GM18951 (cell line): Measurements from ENCODE around the gene FCER1G.
"Not testable (repeated sequence)": the region's sequence is repeated elsewhere in the genome, so short reads cannot be mapped to it uniquely, and the experiment has no call there.

Experiments used
- POLR2A ChIP-seq: IDR thresholded peaks from 4 replicates; pipeline ENCODE4 v1.6.1; 2011; ENCODE audit warnings: mild to moderate bottlenecking; ENCODE audit not compliant: insufficient read length, insufficient read depth; ENCODE audit errors: extremely low read depth
- in situ Hi-C: fragments of 300-500 bp; cut with MboI; formaldehyde crosslinking; loops from one replicate; pipeline ENCODE4 v1.12.0; 2022; ENCODE audit warnings: low sequenced_read_pairs, mixed read lengths, inconsistent platforms; ENCODE audit not compliant: unreplicated experiment

FCER1G gene

DNA sequence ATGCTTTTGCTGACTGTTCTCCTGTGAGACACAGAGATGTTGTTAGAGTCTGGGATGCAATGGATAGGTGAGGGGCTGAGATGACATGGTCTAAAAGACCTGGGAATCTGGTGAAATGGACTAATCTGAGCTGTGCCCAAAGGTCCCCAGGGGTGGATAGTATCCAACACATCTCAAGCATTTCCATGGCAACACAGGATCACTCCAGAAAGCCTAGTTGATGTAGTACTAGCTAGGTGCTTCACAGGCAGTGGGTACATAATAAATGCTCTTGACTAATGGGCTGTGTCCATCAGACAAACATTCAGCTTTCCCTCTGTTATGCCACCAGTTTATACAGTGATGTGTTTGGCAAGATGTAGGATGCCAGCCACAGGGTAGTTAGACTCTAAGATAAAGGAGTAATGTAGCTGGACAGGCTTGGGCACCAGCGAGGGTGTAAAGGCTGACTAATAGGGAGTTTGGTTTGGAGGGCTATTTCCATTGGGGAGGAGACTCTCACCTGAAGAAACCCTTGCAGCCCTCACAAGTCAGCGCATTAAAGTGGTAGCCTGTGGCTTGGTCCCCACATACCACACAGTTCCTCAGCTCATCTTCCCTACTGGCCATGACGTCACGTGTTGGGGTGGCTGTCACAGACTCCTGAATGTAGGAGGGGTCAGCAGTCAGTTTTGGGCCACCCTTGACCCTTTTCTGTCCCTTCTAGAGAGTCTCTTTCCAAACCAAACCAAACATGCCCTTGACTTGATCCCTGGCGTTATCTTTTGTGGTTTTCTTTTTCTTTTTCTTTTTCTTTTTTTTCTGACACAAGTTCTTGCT lies 21.1 kb downstream of the FCER1G start:
- TF ChIP-seq POLR2A = no peak

DNA sequence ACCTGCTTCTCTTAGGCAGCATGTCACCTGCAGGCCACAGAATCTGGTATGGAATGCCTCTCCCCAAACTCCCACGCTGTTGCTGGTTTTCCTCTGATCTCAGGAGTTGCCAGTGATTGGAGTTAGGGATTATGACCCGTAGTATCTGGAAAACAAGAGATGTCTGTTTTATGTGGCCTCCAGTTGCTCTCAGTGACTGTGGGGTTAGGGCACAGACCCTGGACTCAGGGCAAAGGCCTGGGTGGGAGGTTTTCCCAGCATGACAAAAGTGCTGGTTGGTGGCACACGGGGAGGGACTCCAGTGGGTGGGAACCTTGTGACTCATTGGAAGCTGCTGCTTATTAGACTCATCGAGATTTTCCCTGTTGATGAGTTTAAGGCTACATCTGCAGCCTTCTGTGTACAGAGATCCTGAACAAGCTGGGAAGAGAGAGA lies 23.0 kb downstream of the FCER1G start, which contains the start of gene NR1I3:
Gene NR1I3 (minus strand): TSS at position 165 of the 435 bp plus-strand sequence. CDS start 1,638 bp downstream, outside the sequence.
- in situ Hi-C loops = no loop called here
- TF ChIP-seq POLR2A = no peak

More for the DNA sequence above, 21.1 kb downstream of the FCER1G start:
- in situ Hi-C loops = no loop called here

DNA sequence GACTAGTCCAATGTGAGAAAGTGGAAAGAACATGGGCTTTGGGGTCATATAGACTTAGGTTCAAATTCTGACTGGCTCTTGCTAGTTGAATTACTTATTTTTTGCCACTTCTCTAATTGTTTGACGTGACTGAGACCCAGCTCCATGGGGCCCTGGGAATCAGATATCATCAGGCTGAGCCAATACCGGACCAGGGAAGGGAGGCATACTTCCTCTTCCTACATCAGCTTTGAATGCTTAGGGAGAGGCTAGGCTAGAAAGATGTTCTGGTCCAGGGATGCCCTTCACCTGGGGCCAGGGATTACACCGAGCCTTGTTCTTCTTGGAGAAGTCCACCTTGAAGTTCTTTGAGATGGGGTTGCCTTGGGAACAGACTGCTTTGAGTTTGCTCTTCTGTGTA lies 26.6 kb downstream of the FCER1G start:
- in situ Hi-C loops = no loop called here
- no peak for TF ChIP-seq POLR2A

DNA sequence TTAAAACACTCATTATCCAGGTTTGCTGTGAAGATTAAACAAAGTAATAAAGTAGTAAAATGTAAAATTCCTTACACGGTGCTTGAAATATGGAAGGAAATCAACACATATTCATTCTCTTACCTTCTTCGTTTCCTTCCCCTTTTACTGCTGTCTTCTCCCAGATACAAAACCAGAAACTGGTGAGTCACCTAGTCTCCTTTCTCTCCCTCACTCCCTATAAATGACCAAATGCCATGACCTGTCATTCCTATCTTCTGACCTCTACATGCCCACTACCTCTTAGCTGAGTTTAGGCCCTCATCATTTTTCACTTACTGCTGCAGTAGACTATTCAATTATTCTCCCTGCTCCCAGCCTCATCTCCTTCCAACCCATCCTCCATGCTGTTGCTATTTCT lies 27.2 kb downstream of the FCER1G start:
- in situ Hi-C loops = no loop called here

DNA sequence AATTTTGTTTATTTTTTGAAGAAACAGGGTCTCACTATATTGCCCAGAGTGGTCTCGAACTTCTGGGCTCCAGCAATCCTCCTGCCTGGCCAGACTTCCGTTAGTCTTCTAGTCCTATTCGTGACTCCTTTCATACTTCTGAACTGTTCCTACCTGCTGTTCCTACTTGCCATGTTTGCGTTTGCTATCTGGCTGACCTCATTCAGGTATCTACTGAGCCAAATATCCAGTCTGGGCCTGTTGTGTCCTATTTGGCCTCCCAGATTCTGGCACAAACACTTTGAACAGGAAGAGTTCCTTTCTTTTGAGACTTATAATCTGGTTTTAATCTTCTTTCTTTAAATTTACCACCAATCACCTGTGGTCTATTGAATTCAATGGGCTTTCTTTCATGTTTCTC lies 29.8 kb downstream of the FCER1G start:
- TF ChIP-seq POLR2A = no peak
- in situ Hi-C loops = no loop called here

More for the DNA sequence above, 27.2 kb downstream of the FCER1G start:
- TF ChIP-seq POLR2A = no peak

DNA sequence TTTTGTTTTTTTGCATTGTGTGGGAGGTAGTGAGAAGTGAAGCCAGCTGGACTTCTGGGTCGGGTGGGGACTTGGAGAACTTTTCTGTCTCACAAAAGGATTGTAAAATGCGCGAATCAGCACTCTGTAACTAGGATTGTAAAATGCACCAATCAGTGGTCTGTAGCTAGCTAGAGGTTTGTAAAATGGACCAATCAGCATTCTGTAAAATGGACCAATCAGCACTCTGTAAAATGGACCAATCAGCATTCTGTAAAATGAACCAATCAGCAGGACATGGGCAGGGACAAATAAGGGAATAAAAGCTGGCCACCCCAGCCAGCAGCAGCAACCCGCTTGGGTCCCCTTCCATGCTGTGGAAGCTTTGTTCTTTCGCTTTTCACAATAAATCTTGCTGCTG lies 35.0 kb downstream of the FCER1G start:
- in situ Hi-C loops = not testable (repeated sequence)

DNA sequence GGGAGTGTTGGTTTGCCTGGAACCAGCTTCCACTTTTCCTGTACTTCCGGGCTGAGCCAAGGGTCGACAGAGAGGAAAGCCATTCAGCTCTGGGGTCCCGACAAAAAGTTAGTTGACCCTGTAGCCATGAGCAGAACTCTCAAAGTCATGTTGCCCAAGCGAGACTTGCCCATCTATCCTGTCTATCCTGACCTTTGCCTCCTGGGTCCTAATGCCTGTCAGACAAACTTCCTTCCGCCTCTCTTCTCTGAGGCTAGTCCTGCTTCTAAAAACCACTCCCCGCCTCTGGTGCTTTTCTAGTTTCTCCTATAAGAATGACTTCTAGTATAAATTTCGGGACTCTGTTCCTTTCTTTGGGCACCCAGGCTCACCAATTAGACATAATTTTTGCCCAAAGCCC lies 35.7 kb downstream of the FCER1G start:
- no peak for TF ChIP-seq POLR2A
- in situ Hi-C loops = no loop called here

DNA sequence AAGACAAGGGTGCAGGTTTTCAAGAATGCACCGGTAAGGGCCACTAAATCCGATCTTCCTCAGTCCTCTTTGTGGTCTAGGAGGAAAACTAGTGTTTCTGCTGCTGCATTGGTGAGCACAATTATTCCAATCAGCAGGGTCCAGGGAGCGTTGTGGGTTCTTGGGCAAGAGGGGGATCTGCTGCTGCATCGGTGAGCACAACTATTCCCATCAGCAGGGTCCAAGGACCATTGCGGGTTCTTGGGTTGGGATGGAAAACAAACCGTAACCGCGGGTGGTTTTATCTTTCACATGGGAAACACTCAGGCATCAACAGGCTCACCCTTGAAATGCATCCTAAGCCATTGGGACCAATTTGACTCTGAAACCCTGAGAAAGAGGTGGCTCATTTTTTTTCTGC lies 36.5 kb downstream of the FCER1G start:
- TF ChIP-seq POLR2A = no peak
- in situ Hi-C loops = no loop called here

DNA sequence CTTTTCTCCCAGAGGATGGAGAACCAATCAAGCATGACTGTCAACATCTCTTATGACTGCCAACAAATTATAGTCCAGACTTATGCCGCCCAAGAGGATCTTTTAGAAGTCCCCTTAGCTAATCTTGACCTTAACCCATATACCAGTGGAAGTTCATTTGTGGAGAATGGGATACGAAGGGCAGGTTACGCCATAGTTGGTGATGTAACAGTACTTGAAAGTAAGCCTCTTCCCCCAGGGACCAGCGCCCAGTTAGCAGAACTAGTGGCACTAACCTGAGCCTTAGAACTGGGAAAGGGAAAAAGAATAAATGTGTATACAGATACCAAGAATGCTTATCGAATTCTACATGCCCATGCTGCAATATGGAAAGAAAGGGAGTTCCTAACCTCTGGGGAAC lies 40.2 kb downstream of the FCER1G start:
- in situ Hi-C loops = not testable (repeated sequence)

DNA sequence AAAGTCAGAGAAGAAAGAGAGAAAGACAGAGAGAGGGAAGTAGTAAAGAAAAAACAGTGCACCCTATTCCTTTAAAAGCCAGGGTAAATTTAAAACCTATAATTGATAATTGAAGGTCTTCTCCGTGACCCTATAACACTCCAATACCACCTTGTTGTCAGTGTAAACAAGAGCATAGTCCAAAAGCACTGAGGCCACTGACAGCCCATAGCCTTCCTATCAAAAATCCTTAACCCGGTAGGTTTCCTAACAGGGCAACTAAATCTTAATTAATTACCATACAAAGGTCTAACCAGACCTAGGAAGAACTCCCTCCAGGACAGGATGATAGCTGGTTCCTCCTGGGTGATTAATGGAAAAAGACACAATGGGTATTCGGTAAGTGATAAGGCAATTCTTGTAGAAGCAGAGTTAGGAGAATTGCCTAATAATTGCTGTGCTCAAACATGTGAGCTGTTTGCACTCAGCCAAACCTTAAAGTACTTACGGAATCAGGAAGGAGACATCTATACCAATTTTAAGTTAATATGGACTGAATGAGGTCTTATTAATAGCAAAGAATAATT lies 40.9 kb downstream of the FCER1G start:
- in situ Hi-C loops = not testable (repeated sequence)

DNA sequence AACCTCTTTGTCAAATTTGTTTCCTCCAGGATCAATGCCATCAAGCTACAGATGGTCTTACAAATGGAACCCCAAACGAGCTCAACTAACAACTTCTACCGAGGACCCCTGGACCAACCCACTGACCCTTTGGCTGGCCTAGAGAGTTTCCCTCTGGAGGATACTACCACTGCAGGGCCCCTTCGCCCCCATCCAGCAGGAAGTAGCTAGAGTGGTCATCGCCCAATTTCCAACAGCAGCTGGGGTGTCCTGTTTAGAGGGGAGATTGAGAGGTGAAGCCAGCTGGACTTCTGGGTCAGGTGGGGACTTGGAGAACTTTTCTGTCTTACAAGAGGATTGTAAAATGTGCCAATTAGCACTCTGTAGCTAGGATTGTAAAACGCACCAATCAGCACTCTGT lies 42.0 kb downstream of the FCER1G start:
- in situ Hi-C loops = not testable (repeated sequence)

DNA sequence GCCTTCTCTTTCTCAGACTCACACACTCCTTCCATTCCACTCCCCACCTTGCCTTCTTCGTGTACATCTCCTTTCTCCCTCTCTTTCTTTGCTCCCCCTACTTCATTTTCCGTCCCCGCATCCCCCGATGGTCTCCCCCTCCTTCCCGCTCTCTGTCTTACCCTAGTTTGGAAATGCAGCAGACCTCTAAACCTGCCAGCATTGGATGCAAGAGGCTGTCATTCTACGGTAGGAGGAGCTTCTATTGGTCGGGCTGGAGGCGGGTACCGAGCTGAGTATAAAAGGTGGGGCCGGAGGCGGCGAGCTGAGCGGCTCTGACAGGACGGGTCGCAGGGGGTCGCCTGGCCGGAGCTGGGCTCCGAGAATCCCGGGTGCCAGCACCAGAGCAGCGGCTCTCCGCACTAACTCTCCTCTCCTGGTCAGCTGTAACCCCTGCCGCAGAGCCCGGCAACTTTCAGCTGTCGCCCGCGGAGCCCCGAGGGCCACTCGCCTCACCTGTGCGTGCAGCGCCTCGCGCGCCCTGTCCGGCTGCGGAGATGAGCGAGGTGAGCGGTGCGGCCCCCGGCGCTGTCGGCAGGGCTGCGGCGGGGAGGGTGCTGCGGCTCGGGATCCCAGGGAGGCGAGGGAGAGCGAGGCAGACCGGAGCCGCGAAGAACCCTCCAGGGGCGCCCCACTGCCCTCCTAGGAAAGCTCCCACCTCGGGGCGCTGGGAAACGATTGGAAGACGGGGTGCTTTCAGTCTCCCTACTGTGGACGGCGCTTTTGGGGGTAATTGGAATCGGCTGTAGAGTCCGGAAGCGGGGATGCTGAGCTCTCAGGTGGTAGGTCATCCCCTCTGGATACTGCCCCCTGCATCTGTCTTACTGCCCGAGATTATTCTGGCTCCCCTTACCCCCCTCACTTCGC lies 43.6 kb downstream of the FCER1G start, which contains the start of gene PCP4L1:
Gene PCP4L1 (plus strand): TSS at position 307 of the 906 bp plus-strand sequence. CDS start 230 bp downstream, at position 537.
- TF ChIP-seq POLR2A = peak; percentile 49
- in situ Hi-C loops = no loop called here

DNA sequence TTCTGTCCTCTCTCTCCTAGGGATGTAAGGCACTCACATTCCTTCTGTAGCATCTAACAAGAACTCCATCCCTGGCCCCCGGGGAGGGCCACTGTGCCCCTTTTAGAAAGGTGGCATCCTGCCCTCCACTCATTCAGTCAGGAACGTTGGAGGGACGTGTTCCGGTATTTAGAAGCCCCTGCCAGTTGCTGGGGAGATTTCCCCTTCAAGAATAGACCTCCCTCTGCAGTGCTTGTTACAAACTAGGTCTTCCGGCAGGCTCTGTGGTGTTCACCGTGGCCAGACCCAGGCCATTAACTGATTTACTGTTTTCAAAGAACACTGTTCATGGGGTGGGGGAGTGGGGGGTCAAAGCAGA lies 44.2 kb downstream of the FCER1G start:
- TF ChIP-seq POLR2A = no peak
- in situ Hi-C loops = no loop called here
